Type B pancreatic cell (in vitro differentiated cells): Measurements from ENCODE around the gene SHROOM3. TPM values are rescaled to one million over a fixed set of nuclear protein-coding genes. Genes with fewer than 3 reads are reported as not detected.

Experiments used
- DNase-seq: peaks from one replicate; pipeline ENCODE4 v3.0.0; 2021; ENCODE audit warnings: mixed read lengths; ENCODE audit not compliant: unreplicated experiment; ENCODE audit errors: extremely low spot score
- H3K27ac Mint-ChIP-seq: 2 replicates; pipeline ENCODE4 v1.8.0; 2021; ENCODE audit warnings: mild to moderate bottlenecking, mixed read lengths
- H3K27me3 Mint-ChIP-seq: 2 replicates; pipeline ENCODE4 v1.8.0; 2021; ENCODE audit warnings: mixed read lengths
- H3K36me3 Mint-ChIP-seq: 2 replicates; pipeline ENCODE4 v1.8.0; 2021; ENCODE audit warnings: mixed read lengths
- H3K4me1 Mint-ChIP-seq: one replicate; pipeline ENCODE4 v1.8.0; 2021; ENCODE audit warnings: mixed read lengths; ENCODE audit not compliant: unreplicated experiment
- H3K4me3 Mint-ChIP-seq: 2 replicates; pipeline ENCODE4 v1.8.0; 2021; ENCODE audit warnings: mild to moderate bottlenecking, mixed read lengths
- H3K9me3 Mint-ChIP-seq: 2 replicates; pipeline ENCODE4 v1.8.0; 2021; ENCODE audit warnings: mixed read lengths
- total RNA-seq: library from RNA; stranded (reverse); gene quantifications from 2 replicates; pipeline ENCODE4 v1.2.1, GENCODE V29; 2021; ENCODE audit warnings: low replicate concordance
- TF ChIP-seq, protein P1 (sequence below): fragments of 200-600 bp; sonication (generic); conservative IDR thresholded peaks from 2 replicates; pipeline ENCODE4 v1.5.0; 2021; ENCODE audit warnings: antibody characterized with exemption, mild to moderate bottlenecking

Gene SHROOM3
- total RNA-seq, 1 donor from 2014 or later, result 38.6 TPM

DNA sequence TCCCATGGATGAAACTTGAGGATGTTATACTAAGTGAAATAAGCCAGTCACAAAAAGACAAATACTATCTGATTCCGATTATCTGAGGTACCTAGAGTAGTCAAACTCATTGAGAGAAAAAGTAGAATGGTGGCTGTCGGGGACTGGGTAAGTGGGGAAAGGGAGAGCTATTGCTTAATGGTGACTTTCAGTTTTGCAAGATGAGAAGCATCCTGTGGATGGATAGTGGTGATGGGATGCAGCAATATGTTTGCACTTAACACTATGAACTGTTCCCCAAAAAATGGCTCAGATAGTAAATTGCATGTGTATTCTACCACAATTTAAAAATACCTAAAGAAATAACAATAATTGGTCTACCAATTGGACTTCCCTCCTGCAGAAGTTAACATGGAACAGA is 181.5 kb downstream of the SHROOM3 start:
- TF ChIP-seq, protein P1, sequence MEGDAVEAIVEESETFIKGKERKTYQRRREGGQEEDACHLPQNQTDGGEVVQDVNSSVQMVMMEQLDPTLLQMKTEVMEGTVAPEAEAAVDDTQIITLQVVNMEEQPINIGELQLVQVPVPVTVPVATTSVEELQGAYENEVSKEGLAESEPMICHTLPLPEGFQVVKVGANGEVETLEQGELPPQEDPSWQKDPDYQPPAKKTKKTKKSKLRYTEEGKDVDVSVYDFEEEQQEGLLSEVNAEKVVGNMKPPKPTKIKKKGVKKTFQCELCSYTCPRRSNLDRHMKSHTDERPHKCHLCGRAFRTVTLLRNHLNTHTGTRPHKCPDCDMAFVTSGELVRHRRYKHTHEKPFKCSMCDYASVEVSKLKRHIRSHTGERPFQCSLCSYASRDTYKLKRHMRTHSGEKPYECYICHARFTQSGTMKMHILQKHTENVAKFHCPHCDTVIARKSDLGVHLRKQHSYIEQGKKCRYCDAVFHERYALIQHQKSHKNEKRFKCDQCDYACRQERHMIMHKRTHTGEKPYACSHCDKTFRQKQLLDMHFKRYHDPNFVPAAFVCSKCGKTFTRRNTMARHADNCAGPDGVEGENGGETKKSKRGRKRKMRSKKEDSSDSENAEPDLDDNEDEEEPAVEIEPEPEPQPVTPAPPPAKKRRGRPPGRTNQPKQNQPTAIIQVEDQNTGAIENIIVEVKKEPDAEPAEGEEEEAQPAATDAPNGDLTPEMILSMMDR, result no peak
- peaks cover 42% of the 10 kb centered on the region for H3K4me1 Mint-ChIP-seq
- H3K36me3 Mint-ChIP-seq, result no peaks in the 10 kb centered on the region
- no peaks in the 10 kb centered on the region for H3K27me3 Mint-ChIP-seq
- H3K9me3 Mint-ChIP-seq, result peaks cover 10% of the 10 kb centered on the region
- DNase-seq, result no peak
- no peak overlapping the region for H3K4me3 Mint-ChIP-seq
- H3K27ac Mint-ChIP-seq, result no peak overlapping the region

DNA sequence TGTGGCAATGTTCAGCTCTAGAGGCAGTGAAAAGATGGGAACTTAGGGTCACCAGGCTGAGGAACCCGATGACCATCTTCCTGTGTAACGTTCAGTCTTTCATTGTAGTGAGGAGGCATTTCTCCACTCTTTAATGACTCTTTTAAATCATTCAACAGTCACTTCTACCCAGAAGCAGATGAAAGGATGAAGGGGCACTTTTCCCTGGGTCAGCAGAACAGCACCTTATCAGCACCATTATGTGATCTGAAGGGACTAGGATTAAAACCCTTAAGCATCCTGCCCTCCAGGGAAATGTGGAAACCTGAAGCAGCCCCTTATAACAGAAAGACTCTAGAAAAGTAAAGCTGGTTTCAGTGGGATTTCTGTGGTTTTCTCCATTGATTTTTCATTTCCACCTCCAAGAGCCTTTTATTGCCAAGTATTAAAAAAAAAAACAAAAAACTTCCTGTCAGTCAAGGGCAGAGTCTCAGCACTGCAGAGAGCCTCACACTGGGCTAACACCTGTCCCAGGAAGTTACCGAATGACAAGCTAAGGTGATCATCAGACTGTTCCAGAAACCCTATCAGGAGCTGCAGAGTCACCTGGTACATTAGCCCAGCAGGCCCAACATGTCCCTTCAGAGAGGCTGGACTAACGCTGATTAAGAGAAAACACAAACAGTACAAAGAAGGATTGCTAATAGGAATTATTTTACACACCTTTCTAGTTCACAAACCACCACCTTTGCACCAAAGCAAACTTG is 185.9 kb downstream of the SHROOM3 start:
- Mint-ChIP-seq H3K4me1 (peaks cover 53% of the 10 kb centered on the region), H3K27ac (peak overlapping the region; percentile 1), H3K27me3 (no peaks in the 10 kb centered on the region), H3K4me3 (no peak overlapping the region), H3K36me3 (no peaks in the 10 kb centered on the region), H3K9me3 (no peaks in the 10 kb centered on the region)
- TF ChIP-seq, protein P1, result no peak
- DNase-seq, result no peak

DNA sequence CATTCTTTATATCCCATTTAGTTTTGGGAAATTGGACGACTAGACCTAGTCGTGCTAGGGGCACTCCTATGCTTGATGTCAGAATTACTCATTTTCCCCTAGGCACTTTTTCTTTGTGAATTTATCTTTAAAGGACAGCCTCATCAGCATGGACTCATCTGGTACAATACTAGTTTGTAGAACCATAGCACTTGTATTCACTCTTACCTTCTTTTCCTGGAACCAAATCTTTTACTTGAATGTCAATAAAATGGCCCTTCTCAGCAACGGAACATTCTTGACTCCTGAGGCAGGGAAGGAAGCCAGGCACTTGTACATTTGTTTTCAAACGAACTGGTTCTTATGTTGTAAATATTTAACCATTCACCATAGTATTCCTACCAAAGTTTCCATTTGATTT is 187.1 kb downstream of the SHROOM3 start:
- no peaks in the 10 kb centered on the region for H3K36me3 Mint-ChIP-seq
- H3K27ac Mint-ChIP-seq, result peak overlapping the region; percentile 24
- H3K4me1 Mint-ChIP-seq, result peaks cover 45% of the 10 kb centered on the region
- no peaks in the 10 kb centered on the region for H3K9me3 Mint-ChIP-seq
- no peaks in the 10 kb centered on the region for H3K27me3 Mint-ChIP-seq
- TF ChIP-seq, protein P1, result no peak
- DNase-seq, result no peak
- H3K4me3 Mint-ChIP-seq, result no peak overlapping the region

DNA sequence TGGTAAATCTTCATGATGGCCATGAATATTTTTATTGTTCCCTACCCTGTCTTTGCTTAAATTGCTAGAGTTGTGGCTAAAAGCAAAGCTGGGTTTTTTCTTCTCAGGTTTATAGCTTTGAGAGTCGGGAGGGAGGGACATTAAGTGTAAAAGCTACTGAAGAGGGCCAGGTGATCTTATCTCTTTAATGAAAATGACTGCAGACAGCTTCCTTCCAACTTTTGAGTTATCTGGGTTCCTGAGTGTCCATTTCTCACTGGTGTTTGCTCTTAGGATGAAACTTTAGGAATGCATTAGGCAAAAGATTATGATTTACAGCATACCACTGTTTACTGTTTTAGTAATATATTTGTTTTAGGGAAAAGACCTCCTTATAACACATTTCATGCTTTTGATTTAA is 187.7 kb downstream of the SHROOM3 start:
- no peaks in the 10 kb centered on the region for H3K36me3 Mint-ChIP-seq
- no peak overlapping the region for H3K27ac Mint-ChIP-seq
- H3K9me3 Mint-ChIP-seq, result no peaks in the 10 kb centered on the region
- peaks cover 45% of the 10 kb centered on the region for H3K4me1 Mint-ChIP-seq
- H3K4me3 Mint-ChIP-seq, result no peak overlapping the region
- no peaks in the 10 kb centered on the region for H3K27me3 Mint-ChIP-seq
- TF ChIP-seq, protein P1, result no peak
- DNase-seq, result no peak

DNA sequence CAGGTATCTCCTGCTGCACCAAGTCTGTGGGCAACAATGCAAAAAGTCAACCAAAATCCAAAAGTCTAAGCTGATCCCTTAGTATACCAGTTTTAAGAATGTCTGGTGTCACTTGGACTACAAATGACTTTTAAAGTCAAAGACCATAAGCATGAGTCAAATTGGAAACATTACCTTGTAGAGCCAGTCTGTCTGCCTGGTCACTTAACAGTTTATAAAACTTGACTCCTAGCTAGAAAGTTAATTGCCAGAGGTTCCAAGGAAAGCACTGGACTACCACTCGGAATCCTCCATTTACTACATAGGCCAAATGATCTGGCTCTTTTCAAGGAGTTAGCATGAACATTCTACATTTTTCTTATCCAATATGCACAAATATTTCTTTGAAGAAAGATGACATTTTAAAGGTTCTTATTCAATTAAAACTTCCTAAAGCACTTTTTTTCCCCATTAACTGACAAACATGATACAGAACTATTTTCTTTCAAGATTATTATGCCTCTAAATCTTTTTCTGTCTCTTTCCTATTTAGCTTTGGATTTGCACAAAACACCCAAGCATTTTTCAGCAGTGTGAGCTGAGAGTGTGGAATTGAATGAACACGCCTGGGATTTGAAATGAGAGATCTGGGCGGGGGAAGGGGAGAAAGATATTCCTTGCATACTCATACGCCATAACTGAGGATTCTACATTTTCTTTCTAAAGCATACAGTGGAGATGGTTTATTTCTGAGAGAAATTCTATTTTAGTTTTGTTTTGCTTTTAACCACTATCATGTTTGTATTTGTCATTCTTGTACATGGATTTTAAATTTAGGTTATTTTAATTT is 188.4 kb downstream of the SHROOM3 start:
- peaks cover 45% of the 10 kb centered on the region for H3K4me1 Mint-ChIP-seq
- no peaks in the 10 kb centered on the region for H3K36me3 Mint-ChIP-seq
- no peaks in the 10 kb centered on the region for H3K9me3 Mint-ChIP-seq
- no peaks in the 10 kb centered on the region for H3K27me3 Mint-ChIP-seq
- TF ChIP-seq, protein P1, result no peak
- DNase-seq, result no peak
- peak overlapping the region; percentile 37 for H3K27ac Mint-ChIP-seq
- H3K4me3 Mint-ChIP-seq, result peak overlapping the region; percentile 69
